IMR-90 (cell line): ENCODE results near the gene HLA-C. TPM values are rescaled to one million over a fixed set of nuclear protein-coding genes. Genes with fewer than 3 reads are reported as not detected.

ENCODE experiments used
- ATAC-seq: fragments of 200-7000 bp; cut with Tn5 transposase; 2 replicates; pipeline ENCODE4 v1.9.1; 2020; ENCODE audit warnings: low read depth, mild to moderate bottlenecking, moderate library complexity
- BruUV-seq: library from RNA; stranded (reverse); fragments of 400-500 nt; replicated peaks from 2 replicates; lab custom pipeline; 2021; lab: Mats Ljungman, UMichigan
- CTCF ChIA-PET: fragments of 300-600 bp; formaldehyde crosslinking; extraction: SDS; loops from one replicate; lab custom pipeline; 2021; ENCODE audit warnings: antibody characterized with exemption; lab: Yijun Ruan, JAX
- POLR2A ChIA-PET: fragments of 300-600 bp; sonication (Branson Sonifier 250); formaldehyde crosslinking; loops from one replicate; lab custom pipeline; 2022; ENCODE audit warnings: antibody characterized with exemption; ENCODE audit not compliant: unreplicated experiment; lab: Charles Lee
- DNase-seq: peaks from one replicate; pipeline ENCODE4 v3.0.0; 2013
- H2AFZ ChIP-seq: replicated peaks from 2 replicates; pipeline ENCODE3; 2013; ENCODE audit warnings: low read length, mild to moderate bottlenecking; ENCODE audit not compliant: poor library complexity
- H2AK5ac ChIP-seq: 2 replicates; pipeline ENCODE4 v1.6.1; 2013; ENCODE audit warnings: low read depth, low read length, inconsistent platforms
- H2AK9ac ChIP-seq: replicated peaks from 2 replicates; pipeline ENCODE3; 2013; ENCODE audit warnings: mild to moderate bottlenecking, low read depth, low read length, moderate library complexity; ENCODE audit not compliant: poor library complexity
- H2BK120ac ChIP-seq: 2 replicates; pipeline ENCODE4 v1.6.1; 2013; ENCODE audit warnings: low read depth, low read length, inconsistent platforms
- H2BK15ac ChIP-seq: 3 replicates; pipeline ENCODE4 v1.6.1; 2013; ENCODE audit warnings: low read depth, low read length, inconsistent platforms
- H2BK20ac ChIP-seq: 2 replicates; pipeline ENCODE4 v1.6.1; 2013; ENCODE audit warnings: low read depth, mild to moderate bottlenecking, inconsistent platforms, low read length, moderate library complexity
- H2BK5ac ChIP-seq: 2 replicates; pipeline ENCODE4 v1.6.1; 2013; ENCODE audit warnings: mild to moderate bottlenecking, low read depth, low read length, inconsistent platforms; ENCODE audit not compliant: poor library complexity, severe bottlenecking
- H3K14ac ChIP-seq: replicated peaks from 2 replicates; pipeline ENCODE4 v1.6.1; 2013; ENCODE audit warnings: low read depth, low read length, inconsistent platforms
- H3K18ac ChIP-seq: 2 replicates; pipeline ENCODE4 v1.6.1; 2013; ENCODE audit warnings: low read depth, low read length, control low read depth
- H3K23ac ChIP-seq: 2 replicates; pipeline ENCODE4 v1.6.1; 2013; ENCODE audit warnings: low read depth, low read length, inconsistent platforms
- H3K27ac ChIP-seq: 2 replicates; pipeline ENCODE4 v1.5.1; 2013; ENCODE audit warnings: mild to moderate bottlenecking, control low read depth, low read length; ENCODE audit not compliant: insufficient read depth
- H3K27me3 ChIP-seq: 2 replicates; pipeline ENCODE4 v1.6.1; 2013; ENCODE audit warnings: low read length; ENCODE audit not compliant: control insufficient read depth, insufficient read depth
- H3K36me3 ChIP-seq: 2 replicates; pipeline ENCODE4 v1.6.1; 2013; ENCODE audit warnings: low read length, mixed read lengths; ENCODE audit not compliant: control insufficient read depth, insufficient read depth
- H3K4ac ChIP-seq: 2 replicates; pipeline ENCODE4 v1.6.1; 2013; ENCODE audit warnings: low read depth, low read length, inconsistent platforms
- H3K4me1 ChIP-seq: 2 replicates; pipeline ENCODE4 v1.6.1; 2013; ENCODE audit warnings: low read length, mixed read lengths; ENCODE audit not compliant: control insufficient read depth, insufficient read depth
- H3K4me2 ChIP-seq: 2 replicates; pipeline ENCODE4 v1.6.1; 2013; ENCODE audit warnings: low read depth, mild to moderate bottlenecking, control low read depth, low read length, moderate library complexity
- H3K4me3 ChIP-seq: 2 replicates; pipeline ENCODE4 v1.5.1; 2013; ENCODE audit warnings: low read depth, mild to moderate bottlenecking, control low read depth, low read length, moderate library complexity; ENCODE audit not compliant: insufficient read depth
- H3K56ac ChIP-seq: 2 replicates; pipeline ENCODE4 v1.6.1; 2013; ENCODE audit warnings: low read length, inconsistent platforms; ENCODE audit not compliant: insufficient read depth; ENCODE audit errors: extremely low read depth
- H3K79me1 ChIP-seq, 2 experiments: 2 replicates each; pipeline ENCODE4 v1.6.1; 2013; ENCODE audit warnings: low read length in 2 of 2, inconsistent platforms in 1 of 2, low read depth in 1 of 2
- H3K9ac ChIP-seq: 2 replicates; pipeline ENCODE4 v1.6.1; 2013; ENCODE audit warnings: low read depth, low read length, control low read depth
- H3K9me1 ChIP-seq: 2 replicates; pipeline ENCODE4 v1.6.1; 2013; ENCODE audit warnings: low read length, inconsistent platforms; ENCODE audit not compliant: insufficient read depth
- H3K9me3 ChIP-seq: 2 replicates; pipeline ENCODE4 v1.6.1; 2013; ENCODE audit warnings: low read length; ENCODE audit not compliant: control insufficient read depth, insufficient read depth
- H4K20me1 ChIP-seq: 2 replicates; pipeline ENCODE4 v1.6.1; 2013; ENCODE audit warnings: low read length, inconsistent platforms; ENCODE audit not compliant: insufficient read depth
- H4K5ac ChIP-seq: 2 replicates; pipeline ENCODE4 v1.6.1; 2013; ENCODE audit warnings: mild to moderate bottlenecking, low read depth, low read length, control low read depth
- H4K8ac ChIP-seq, 2 experiments: 2 replicates each; pipeline ENCODE4 v1.6.1; 2013; ENCODE audit warnings: low read depth in 2 of 2, low read length in 2 of 2, control low read depth in 1 of 2, inconsistent platforms in 1 of 2
- H4K91ac ChIP-seq: 2 replicates; pipeline ENCODE4 v1.6.1; 2013; ENCODE audit warnings: low read depth, low read length, inconsistent platforms; ENCODE audit not compliant: insufficient read depth
- POLR2A ChIP-seq: IDR thresholded peaks from 2 replicates; pipeline ENCODE4 v1.6.1; 2012; ENCODE audit warnings: mild to moderate bottlenecking, low read depth, low read length
- WGBS, 2 experiments: methylation state at CpG; one replicate each; pipeline versions ENCODE4 v1.1.5 to v1.1.7; 2013; ENCODE audit warnings: missing lambda C conversion rate in 2 of 2; ENCODE audit not compliant: insufficient read length in 1 of 2; ENCODE audit errors: extremely low coverage in 2 of 2; 5-methylcytosine and 5-hydroxymethylcytosine counted together
- dilution Hi-C: fragments of 300-500 bp; cut with HindIII; formaldehyde crosslinking; loops from one replicate; pipeline ENCODE4 v1.14.3; 2018; ENCODE audit warnings: low sequenced_read_pairs; ENCODE audit not compliant: unreplicated experiment
- in situ Hi-C: fragments of 300-500 bp; cut with MboI; formaldehyde crosslinking; loops from 3 replicates; pipeline ENCODE4 v1.14.3; 2019; ENCODE audit warnings: low sequenced_read_pairs, inconsistent platforms, mixed read lengths
- intact Hi-C: fragments of 100-400 bp; cut with micrococcal nuclease; formaldehyde crosslinking; loops from 2 replicates; pipeline ENCODE4 v1.10.0; 2022
- polyA plus RNA-seq, 3 experiments: library from polyadenylated mRNA; depleted of rRNA; stranded (reverse); fragments of >200 nt; gene quantifications; 2 replicates each; pipeline ENCODE4 v1.2.3, GENCODE V29; 2012; ENCODE audit warnings: low replicate concordance in 1 of 3
- total RNA-seq: library from RNA; depleted of rRNA; stranded (reverse); fragments of >200 nt; gene quantifications from 2 replicates; pipeline ENCODE4 v1.2.3, GENCODE V29; 2012

HLA-C gene
- total and polyA plus RNA-seq, 2 of the 4 experiments (the other 2 are of a cell fraction): 8.8 to 87.3 TPM

DNA sequence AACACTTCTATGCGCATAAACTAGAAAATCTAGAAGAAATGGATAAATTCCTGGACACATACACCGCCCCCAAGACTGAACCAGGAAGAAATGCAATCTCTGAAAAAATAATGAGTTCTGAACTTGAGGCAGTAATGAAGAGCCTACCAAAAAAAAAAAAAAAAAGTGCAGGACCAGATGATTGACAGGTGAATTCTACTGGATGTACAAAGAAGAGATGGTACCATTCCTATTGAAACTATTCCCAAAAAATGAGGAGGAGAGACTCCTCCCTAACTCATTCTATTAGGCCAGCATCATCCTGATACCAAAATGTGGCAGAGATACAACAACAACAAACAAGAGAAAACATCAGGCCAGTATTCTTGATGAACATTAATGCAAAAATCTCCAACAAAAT is 22.7 kb downstream of the HLA-C start:
- H2AK9ac ChIP-seq: no peak overlapping the region
- no peaks in the 10 kb centered on the region for H4K20me1 ChIP-seq
- no CpG with 5 or more reads among the region's 2 CpGs for WGBS, 2 experiments
- dilution Hi-C loops: no loop called here
- H2BK15ac ChIP-seq: no peak overlapping the region
- H3K36me3 ChIP-seq: no peaks in the 10 kb centered on the region
- DNase-seq: no peak
- intact Hi-C loops: no loop called here
- ATAC-seq: no peak
- no peak for TF ChIP-seq POLR2A
- H3K4me2 ChIP-seq: no peak overlapping the region
- no peaks in the 10 kb centered on the region for H3K79me1 ChIP-seq
- H3K4ac ChIP-seq: no peak overlapping the region
- H2BK20ac ChIP-seq: no peak overlapping the region
- H3K14ac ChIP-seq: no peak overlapping the region
- H3K18ac ChIP-seq: no peak overlapping the region
- H3K9me3 ChIP-seq: no peaks in the 10 kb centered on the region
- no peak overlapping the region for H4K5ac ChIP-seq
- peaks cover 7% of the 10 kb centered on the region for H3K27me3 ChIP-seq
- in situ Hi-C loops: no loop called here
- no peaks in the 10 kb centered on the region for H3K9me1 ChIP-seq
- H4K91ac ChIP-seq: no peak overlapping the region
- no peak overlapping the region for H3K9ac ChIP-seq
- BruUV-seq: no TSS peak
- H4K8ac ChIP-seq: no peak overlapping the region
- H2AFZ ChIP-seq: no peak overlapping the region
- POLR2A ChIA-PET: no interaction called here
- H3K4me3 ChIP-seq: no peak overlapping the region
- CTCF ChIA-PET: no interaction called here
- 0 out of 2 replicates have a peak, but pooled peaks cover 2% of the 10 kb centered on the region for H3K4me1 ChIP-seq
- H3K56ac ChIP-seq: no peak overlapping the region
- H2AK5ac ChIP-seq: no peak overlapping the region
- H3K27ac ChIP-seq: no peak overlapping the region
- no peak overlapping the region for H2BK120ac ChIP-seq
- no peak overlapping the region for H2BK5ac ChIP-seq
- no peak overlapping the region for H3K23ac ChIP-seq
